NCI-H748 treated with DMSO at 0.1 percent for 48 hours (cell line): ENCODE results near the gene PLEKHG7.

ENCODE experiments used
- DNase-seq: peaks from one replicate; lab custom pipeline; 2025; lab: John Stamatoyannopoulos, UW

PLEKHG7 gene

GRCh38 chr12:92803903-92804302 lies 101.1 kb downstream of the PLEKHG7 start:
- DNase-seq = no peak

- DNase-seq = no peak
Observed at GRCh38 chr12:92810370-92810769, 107.6 kb downstream of the PLEKHG7 start.

GRCh38 chr12:92814584-92814983 lies 111.8 kb downstream of the PLEKHG7 start:
- DNase-seq = no peak

- no peak for DNase-seq
Observed at GRCh38 chr12:92821142-92821541, 118.4 kb downstream of the PLEKHG7 start.
